Activated B cell treated with CpG ODN at 0.5 μM for 24 hours (primary cell): Measurements from ENCODE around the gene BNC2. TPM values are rescaled to one million over a fixed set of nuclear protein-coding genes. Genes with fewer than 3 reads are reported as not detected.
A peak's percentile ranks its signal among the peaks of the same experiment; 100 is the strongest.
"Not testable (repeated sequence)": the region's sequence is repeated elsewhere in the genome, so short reads cannot be mapped to it uniquely, and the experiment has no call there.

Experiments
- ATAC-seq: fragments of 200-7000 bp; cut with Tn5 transposase; one replicate; pipeline ENCODE4 v1.10.0; 2021; ENCODE audit warnings: low read depth, mild to moderate bottlenecking, moderate library complexity
- CTCF ChIA-PET: fragments of 350-600 bp; sonication (Branson Sonifier 250); formaldehyde crosslinking; loops from one replicate; lab custom pipeline; 2021; ENCODE audit warnings: antibody characterized with exemption; lab: Charles Lee
- POLR2A ChIA-PET: fragments of 350-600 bp; sonication (Branson Sonifier 250); formaldehyde crosslinking; loops from one replicate; lab custom pipeline; 2021; ENCODE audit warnings: antibody characterized with exemption; lab: Charles Lee
- DNase-seq: peaks from one replicate; pipeline ENCODE4 v3.0.0; 2022
- H3K27ac Mint-ChIP-seq: one replicate; pipeline ENCODE4 v1.8.0; 2020; ENCODE audit warnings: mixed read lengths
- H3K27me3 Mint-ChIP-seq: one replicate; pipeline ENCODE4 v1.8.0; 2021; ENCODE audit warnings: mixed read lengths
- H3K36me3 Mint-ChIP-seq: one replicate; pipeline ENCODE4 v1.8.0; 2021; ENCODE audit warnings: low read depth, mixed read lengths
- H3K4me1 Mint-ChIP-seq: one replicate; pipeline ENCODE4 v1.8.0; 2021; ENCODE audit warnings: mixed read lengths
- H3K4me3 Mint-ChIP-seq: one replicate; pipeline ENCODE4 v1.8.0; 2020; ENCODE audit warnings: mild to moderate bottlenecking, mixed read lengths
- H3K9me3 Mint-ChIP-seq: one replicate; pipeline ENCODE4 v1.8.0; 2020; ENCODE audit warnings: mixed read lengths
- intact Hi-C: fragments of 100-400 bp; cut with micrococcal nuclease; formaldehyde crosslinking; loops from one replicate; pipeline ENCODE4 v1.15.1; 2024
- total RNA-seq: library from RNA; stranded (reverse); gene quantifications from 2 replicates; pipeline ENCODE4 v1.2.3, GENCODE V29; 2022
- TF ChIP-seq, protein P1 (sequence below): fragments of 200-600 bp; IDR thresholded peaks from one replicate; pipeline ENCODE4 v1.8.0; 2022; ENCODE audit warnings: antibody characterized with exemption, mild to moderate bottlenecking

Gene BNC2, protein sequence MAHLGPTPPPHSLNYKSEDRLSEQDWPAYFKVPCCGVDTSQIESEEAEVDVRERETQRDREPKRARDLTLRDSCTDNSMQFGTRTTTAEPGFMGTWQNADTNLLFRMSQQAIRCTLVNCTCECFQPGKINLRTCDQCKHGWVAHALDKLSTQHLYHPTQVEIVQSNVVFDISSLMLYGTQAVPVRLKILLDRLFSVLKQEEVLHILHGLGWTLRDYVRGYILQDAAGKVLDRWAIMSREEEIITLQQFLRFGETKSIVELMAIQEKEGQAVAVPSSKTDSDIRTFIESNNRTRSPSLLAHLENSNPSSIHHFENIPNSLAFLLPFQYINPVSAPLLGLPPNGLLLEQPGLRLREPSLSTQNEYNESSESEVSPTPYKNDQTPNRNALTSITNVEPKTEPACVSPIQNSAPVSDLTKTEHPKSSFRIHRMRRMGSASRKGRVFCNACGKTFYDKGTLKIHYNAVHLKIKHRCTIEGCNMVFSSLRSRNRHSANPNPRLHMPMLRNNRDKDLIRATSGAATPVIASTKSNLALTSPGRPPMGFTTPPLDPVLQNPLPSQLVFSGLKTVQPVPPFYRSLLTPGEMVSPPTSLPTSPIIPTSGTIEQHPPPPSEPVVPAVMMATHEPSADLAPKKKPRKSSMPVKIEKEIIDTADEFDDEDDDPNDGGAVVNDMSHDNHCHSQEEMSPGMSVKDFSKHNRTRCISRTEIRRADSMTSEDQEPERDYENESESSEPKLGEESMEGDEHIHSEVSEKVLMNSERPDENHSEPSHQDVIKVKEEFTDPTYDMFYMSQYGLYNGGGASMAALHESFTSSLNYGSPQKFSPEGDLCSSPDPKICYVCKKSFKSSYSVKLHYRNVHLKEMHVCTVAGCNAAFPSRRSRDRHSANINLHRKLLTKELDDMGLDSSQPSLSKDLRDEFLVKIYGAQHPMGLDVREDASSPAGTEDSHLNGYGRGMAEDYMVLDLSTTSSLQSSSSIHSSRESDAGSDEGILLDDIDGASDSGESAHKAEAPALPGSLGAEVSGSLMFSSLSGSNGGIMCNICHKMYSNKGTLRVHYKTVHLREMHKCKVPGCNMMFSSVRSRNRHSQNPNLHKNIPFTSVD
- total RNA-seq: not detected in 2 replicates

DNA sequence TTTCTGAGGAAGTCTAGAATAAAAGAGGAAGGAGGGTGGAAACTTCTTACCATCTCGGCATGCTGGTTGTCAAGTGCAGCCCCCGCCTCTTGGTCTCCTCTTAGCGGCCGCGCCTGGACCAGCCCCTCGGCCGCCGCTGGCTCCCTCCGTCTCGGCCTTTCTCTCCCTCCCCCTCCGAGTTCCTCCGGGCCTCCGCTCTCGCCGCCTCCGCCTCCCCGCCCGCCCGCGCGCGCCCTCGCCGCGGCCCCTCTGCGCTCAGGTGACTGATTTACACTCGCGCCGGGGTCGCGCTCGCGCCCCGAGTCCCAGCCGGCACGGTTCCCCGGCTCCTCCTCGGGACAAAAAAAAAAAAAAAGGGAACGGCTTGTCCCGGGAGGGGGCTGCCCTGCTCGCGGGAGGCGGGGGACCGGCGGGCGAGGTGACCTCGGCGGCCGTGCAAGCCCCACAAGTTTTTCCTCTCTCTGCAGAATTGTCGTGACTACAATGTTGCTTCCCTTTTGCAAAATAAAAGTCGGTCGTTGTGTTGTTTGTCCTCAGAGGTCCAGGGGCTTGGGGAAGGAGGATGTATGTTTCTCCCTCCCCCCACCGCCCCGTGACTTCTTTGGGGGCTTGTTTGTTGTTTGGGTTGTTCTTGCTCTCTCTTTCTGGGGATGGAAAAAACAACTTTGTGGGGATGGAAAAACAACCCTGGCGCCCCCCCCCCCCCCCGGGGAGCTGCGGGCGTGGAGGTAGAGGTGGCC, at the start of gene BNC2:
BNC2 (minus strand) TSS at position 75 of the 740 bp plus-strand sequence; CDS start at position 53, 22 bp downstream.
- H3K27ac Mint-ChIP-seq: no peak within 1 kb of the TSS
- H3K27me3 Mint-ChIP-seq: peaks cover 32% of the 10 kb centered on the region
- no peaks in the 10 kb centered on the region for H3K36me3 Mint-ChIP-seq
- DNase-seq (no peak), ATAC-seq (no peak)
- H3K9me3 Mint-ChIP-seq: no peaks in the 10 kb centered on the region
- H3K4me1 Mint-ChIP-seq: peaks cover 14% of the 10 kb centered on the region
- peak within 1 kb of the TSS; percentile 69 for H3K4me3 Mint-ChIP-seq
- CTCF ChIA-PET: no interaction called here
- POLR2A ChIA-PET: no interaction called here
- TF ChIP-seq, protein P1, sequence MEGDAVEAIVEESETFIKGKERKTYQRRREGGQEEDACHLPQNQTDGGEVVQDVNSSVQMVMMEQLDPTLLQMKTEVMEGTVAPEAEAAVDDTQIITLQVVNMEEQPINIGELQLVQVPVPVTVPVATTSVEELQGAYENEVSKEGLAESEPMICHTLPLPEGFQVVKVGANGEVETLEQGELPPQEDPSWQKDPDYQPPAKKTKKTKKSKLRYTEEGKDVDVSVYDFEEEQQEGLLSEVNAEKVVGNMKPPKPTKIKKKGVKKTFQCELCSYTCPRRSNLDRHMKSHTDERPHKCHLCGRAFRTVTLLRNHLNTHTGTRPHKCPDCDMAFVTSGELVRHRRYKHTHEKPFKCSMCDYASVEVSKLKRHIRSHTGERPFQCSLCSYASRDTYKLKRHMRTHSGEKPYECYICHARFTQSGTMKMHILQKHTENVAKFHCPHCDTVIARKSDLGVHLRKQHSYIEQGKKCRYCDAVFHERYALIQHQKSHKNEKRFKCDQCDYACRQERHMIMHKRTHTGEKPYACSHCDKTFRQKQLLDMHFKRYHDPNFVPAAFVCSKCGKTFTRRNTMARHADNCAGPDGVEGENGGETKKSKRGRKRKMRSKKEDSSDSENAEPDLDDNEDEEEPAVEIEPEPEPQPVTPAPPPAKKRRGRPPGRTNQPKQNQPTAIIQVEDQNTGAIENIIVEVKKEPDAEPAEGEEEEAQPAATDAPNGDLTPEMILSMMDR: no peak
- intact Hi-C loops: no loop called here

DNA sequence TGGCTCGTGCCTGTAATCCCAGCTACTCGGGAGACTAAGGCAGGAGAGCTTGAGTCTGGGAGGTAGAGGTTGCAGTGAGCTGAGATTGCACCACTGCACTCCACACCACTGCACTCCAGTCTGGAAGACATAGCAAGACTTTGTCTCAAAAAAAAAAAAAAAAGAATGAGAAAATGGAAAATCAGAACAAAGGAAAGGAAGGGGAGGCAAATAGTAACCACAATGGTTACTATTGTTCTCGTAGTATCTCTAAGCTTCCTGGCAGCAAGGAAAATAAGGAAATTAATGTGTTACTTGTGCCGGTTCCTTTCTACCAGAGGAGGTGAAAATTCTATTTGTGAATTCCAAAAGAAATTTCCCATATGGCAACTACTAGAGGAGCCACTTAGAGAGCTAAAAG, 48.5 kb upstream of the BNC2 start:
- no peaks in the 10 kb centered on the region for H3K4me1 Mint-ChIP-seq
- H3K27ac Mint-ChIP-seq: no peak overlapping the region
- peaks cover 5% of the 10 kb centered on the region for H3K9me3 Mint-ChIP-seq
- no peak overlapping the region for H3K4me3 Mint-ChIP-seq
- DNase-seq (no peak), ATAC-seq (no peak)
- CTCF ChIA-PET: no interaction called here
- no peaks in the 10 kb centered on the region for H3K36me3 Mint-ChIP-seq
- H3K27me3 Mint-ChIP-seq: no peaks in the 10 kb centered on the region
- intact Hi-C loops: no loop called here
- POLR2A ChIA-PET: no interaction called here
- TF ChIP-seq, protein P1: no peak

DNA sequence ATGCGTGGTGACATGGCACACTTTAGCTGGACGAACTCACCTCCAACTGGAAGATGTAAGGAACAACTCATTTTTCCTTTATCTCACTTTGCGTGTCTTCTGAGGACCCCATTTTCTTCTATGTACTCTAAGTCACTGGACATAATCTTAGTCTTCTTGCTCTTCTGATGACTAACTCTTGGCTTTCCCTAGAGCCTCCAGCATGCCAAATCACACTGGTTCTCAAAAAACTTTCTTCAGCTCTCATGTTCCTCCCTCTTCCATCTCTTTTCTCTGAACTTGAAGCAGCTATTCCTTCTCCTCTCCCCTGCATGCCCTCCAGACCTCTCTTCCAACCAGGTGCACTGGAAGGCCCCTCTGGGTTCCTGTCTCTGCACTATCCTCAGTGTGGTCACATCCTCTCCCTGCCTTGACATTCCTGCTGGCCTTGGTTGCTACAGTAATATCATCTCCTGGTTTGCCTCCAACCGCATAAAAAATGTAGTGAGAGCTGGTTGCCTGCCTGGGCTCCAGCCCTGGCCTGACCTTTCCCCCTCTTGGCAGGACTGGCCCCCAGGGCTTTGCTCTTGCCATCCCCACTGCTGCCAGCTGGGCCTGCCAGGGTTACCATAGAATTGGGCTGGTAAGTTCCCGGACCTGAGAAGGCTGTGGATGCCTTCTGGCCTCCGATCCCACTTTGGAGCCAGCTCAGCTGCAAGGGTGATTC, 44.8 kb upstream of the BNC2 start:
- H3K9me3 Mint-ChIP-seq: peaks cover 5% of the 10 kb centered on the region
- intact Hi-C loops: no loop called here
- DNase-seq: no peak
- H3K27me3 Mint-ChIP-seq: no peaks in the 10 kb centered on the region
- POLR2A ChIA-PET: no interaction called here
- no peaks in the 10 kb centered on the region for H3K36me3 Mint-ChIP-seq
- H3K27ac Mint-ChIP-seq: no peak overlapping the region
- TF ChIP-seq, protein P1: no peak
- H3K4me3 Mint-ChIP-seq: no peak overlapping the region
- CTCF ChIA-PET: no interaction called here
- no peaks in the 10 kb centered on the region for H3K4me1 Mint-ChIP-seq
- ATAC-seq: no peak

DNA sequence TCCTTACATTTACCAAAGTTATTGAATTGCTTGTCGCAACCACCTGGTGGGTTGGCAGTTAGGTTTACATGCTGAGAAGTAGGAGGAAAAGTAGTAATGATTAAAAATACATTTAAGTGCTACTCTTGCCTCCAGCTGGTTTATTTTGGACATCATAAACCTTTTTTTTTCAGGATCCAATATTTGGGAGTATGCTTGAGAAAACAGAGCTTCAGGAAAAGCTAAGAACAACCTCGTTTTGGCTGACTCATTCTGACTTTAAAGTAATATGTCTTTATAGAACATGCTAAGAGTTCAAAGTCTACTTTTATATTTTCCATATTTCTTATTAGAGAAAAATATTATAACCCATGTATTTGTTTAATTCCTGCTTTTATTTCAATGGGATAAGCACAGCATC, 41.7 kb upstream of the BNC2 start:
- H3K9me3 Mint-ChIP-seq: peaks cover 5% of the 10 kb centered on the region
- TF ChIP-seq, protein P1: no peak
- H3K4me3 Mint-ChIP-seq: no peak overlapping the region
- no peaks in the 10 kb centered on the region for H3K4me1 Mint-ChIP-seq
- CTCF ChIA-PET: no interaction called here
- intact Hi-C loops: no loop called here
- POLR2A ChIA-PET: no interaction called here
- H3K36me3 Mint-ChIP-seq: no peaks in the 10 kb centered on the region
- H3K27me3 Mint-ChIP-seq: no peaks in the 10 kb centered on the region
- no peak for DNase-seq
- ATAC-seq: no peak
- H3K27ac Mint-ChIP-seq: no peak overlapping the region

DNA sequence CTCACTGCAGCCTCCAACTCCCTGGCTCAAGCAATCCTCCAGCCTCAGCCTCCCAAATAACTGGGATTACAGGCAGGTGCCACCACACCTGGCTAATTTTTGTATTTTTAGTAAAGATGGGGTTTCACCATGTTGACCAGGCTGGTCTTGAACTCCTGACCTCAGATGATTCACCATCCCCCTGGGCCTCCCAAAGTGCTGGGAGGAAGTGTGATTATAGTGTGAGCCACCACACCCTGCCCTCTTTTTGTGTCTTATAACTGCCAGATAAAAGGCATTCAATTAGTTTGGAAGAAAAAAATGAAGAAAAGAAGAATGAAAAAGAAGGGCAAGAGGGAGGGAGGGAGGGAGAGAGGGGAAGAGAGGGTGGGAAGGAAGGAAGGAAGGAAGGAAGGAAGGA, 37.7 kb upstream of the BNC2 start:
- H3K27ac Mint-ChIP-seq, H3K4me3 Mint-ChIP-seq, DNase-seq, intact Hi-C loops, ATAC-seq, CTCF ChIA-PET, H3K9me3 Mint-ChIP-seq, H3K4me1 Mint-ChIP-seq, H3K36me3 Mint-ChIP-seq, POLR2A ChIA-PET, H3K27me3 Mint-ChIP-seq: not testable (repeated sequence)
